Measurements from ENCODE around the gene IFNA21. TPM values are rescaled to one million over a fixed set of nuclear protein-coding genes. Genes with fewer than 3 reads are reported as not detected.
"Not testable (repeated sequence)": the region's sequence is repeated elsewhere in the genome, so short reads cannot be mapped to it uniquely, and the experiment has no call there.

The IFNA21 gene
- total RNA-seq, 1 donor = not detected

DNA sequence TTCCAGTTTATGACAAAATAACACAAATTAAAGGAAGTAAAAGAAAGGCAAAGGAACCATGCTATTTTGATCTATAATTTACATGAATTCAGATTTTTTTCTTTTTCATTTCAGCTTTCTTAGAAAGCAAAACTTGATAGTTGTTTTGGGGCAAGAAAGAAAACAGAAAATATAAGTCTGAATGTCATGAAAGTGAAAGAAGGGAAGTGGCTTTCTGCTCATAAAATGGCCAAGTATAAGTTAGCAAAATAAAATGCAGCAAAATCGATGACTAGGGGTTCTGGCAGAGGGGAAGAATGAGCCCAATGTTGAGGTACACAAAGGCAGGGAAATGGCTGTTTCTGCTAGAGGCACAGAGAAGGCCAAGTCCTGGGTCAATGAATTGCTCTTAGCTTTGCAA is 21.9 kb downstream of the IFNA21 start:
- DNase-seq (ENCODE audit: low read depth in 2 of 3, low spot score in 2 of 3) = no peak

DNA sequence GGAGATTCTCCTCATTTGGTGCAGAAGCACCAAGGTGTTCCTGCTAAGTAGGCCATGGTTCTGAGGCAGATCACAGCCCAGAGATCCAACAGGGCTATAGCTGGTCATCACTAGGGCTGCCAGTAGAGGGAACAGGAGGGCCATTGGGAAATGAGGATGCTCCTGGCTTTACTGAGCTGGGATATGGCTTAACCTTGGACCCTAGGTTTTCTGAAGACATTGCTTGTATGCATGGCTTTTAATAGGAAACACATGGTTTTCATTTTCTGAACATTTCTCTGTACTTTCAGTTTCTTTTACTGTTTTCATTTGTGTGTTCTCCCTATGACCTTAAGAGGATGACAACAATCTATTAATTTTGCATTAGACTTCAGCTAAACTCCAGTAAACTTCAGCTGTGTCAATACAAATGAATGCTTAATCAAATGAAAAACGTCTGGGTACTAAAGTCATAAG is 25.0 kb downstream of the IFNA21 start, which contains the start of gene IFNW1:
Gene IFNW1 (minus strand): TSS at position 406 of the 456 bp plus-strand sequence. CDS start 262 bp downstream, at position 144.
- no peak for DNase-seq (ENCODE audit: low read depth in 2 of 3, low spot score in 2 of 3)

DNA sequence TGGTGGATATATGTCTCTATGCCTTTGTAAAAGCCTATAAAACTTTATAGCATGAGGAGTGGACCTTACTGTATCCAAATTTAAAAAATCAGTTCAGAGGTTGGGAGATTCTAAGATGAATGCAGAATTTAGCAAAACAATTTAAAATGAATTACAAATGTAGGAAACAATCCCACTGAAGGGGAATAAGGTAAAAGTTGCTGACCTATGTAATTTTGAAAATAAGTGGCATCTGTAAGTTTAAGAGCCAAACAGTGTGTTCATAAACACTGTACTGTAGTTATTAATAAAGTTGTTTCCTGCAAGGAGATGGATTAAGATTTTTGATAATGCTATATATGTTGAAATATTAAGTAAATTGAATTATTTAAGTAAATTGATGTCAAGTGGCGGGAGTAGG is 29.4 kb downstream of the IFNA21 start:
- no peak for DNase-seq (ENCODE audit: low read depth in 2 of 3, low spot score in 2 of 3)

DNA sequence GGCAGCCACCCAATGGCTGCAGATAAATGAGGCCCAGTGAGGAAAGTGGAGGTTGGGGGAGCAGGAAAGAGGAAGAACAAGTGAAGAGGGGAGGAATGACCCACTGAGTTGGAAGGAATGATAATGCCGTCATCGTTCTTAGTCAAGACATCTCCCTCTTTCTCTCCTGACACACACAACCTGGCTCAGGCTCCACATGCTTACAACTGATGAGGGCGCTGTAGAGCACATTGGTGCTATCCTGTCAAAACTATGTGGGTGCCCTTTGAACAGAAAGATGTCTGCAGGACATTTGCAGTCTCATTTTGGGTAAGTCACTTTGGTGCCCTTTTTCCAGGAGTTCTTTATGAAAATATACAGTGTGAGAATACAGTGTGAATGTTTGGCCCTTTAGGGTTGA is 30.7 kb downstream of the IFNA21 start:
- no peak for DNase-seq (ENCODE audit: low read depth in 2 of 3, low spot score in 2 of 3)

DNA sequence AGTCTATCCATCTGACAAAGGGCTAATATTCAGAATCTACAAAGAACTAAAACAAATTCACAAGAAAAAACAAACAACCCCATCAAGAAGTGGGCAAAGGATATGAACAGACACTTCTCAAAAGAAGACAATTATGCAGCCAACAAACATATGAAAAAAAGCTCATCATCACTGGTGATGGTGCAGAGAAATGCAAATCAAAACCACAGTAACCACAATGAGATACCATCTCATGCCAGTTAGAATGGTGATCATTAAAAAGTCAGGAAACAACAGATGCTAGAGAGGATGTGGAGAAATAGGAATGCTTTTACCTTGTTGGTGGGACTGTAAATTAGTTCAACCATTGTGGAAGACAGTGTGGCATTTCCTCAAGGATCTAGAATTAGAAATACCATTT is 38.3 kb downstream of the IFNA21 start:
- not testable (repeated sequence) for DNase-seq (ENCODE audit: low read depth in 2 of 3, low spot score in 2 of 3)

DNA sequence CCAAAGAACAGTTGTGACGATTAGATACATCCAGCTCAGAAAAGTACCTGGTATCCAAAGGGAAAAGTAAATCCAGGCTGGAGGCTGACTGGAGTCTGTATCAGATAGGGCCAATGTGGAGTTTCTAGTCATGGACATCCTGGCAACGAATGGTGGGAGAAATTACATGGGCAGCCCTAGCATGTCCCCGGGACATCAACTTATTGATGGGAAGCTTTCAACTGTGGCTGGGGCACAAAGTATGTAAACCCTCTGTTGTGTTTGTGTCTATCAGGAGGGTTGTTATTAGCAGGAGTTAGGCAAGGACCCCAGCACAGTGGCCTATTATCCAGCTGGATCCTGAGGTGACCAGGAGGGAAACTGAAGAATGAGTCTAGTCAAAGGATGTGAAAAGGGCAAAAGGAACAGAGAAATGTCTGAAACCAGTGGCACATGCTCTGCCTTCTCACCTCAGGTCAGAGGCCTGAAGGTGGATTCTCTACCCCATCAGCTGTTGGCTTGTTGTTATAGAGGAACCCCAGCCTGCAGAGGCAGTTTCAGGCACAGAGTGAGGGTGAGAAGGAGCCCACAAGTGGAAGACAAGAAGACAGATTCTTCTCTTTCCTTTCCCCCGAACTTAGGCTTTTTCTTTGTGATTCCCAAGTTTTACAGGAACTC is 44.7 kb downstream of the IFNA21 start:
- DNase-seq (ENCODE audit: low read depth in 2 of 3, low spot score in 2 of 3) = no peak

DNA sequence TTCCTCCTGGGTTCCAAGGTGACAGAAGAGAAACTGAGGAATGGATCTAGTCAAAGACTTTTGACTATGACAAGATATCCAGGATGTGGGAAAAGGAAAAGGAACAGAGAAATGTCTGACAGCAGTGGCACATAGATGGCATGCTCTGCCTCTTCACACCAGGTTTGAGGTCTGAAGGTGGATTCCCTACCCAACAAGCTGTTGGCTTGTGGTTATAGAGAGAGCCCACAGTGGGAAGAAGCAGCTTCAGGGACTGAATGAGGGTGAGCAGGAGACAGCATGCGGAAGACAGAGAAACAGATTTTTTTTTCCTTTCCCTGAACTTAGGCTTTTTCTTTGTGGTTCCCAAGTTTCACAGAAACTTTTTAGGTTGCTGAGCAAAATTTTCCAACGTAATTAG is 45.4 kb downstream of the IFNA21 start:
- DNase-seq (ENCODE audit: low read depth in 2 of 3, low spot score in 2 of 3) = peak in 1 of 3 donors; percentile 9

DNA sequence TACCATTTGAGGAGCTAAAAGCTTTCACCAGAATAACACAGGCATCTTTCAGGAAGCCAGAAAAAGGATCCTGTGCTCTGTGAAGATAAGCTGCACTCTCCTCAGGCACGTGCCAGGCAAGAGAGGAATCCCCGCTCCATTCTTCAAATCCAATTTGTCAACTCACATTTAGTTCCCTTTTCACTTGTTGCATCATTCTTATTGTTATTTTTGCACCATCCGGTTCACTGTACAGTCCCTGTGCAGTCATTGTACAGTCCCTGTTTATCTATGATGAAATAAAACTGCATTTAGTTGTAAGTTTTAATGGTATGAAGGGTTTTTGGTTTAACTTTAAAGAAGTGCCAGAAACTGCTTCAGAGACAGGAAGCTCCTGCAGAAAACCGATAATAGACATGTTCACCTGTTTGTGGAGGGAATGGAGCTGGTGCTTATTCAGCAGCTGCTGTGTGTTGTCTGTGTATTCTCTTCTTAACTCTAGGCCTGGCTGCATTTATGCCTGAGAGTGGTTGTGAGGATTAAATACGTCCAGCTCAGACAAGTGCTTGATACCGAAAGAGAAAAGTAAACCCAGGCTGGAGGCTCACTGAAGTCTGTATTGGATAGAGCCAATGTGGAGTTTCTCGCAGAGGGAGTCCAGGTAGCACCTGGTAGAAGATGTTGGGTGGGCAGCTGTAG is 47.2 kb downstream of the IFNA21 start:
- DNase-seq (ENCODE audit: low read depth in 2 of 3, low spot score in 2 of 3) = peak in 2 of 3 donors; percentile 82 to 91

Small RNA genes within 50 kb of the gene (small RNA-seq; reads per million reads assigned to genes)
- gene RF00019 = not detected

Other genes with a start within 250 kb of the IFNA21 start
- gene HACD4, start 135.0 kb downstream of the IFNA21 start, total RNA-seq = 18.9 TPM
- gene IFNB1, start 88.7 kb downstream of the IFNA21 start, total RNA-seq = under 0.01 TPM
- not detected for gene IFNW1, start 24.8 kb downstream of the IFNA21 start, total RNA-seq
- gene IFNA4, start 20.9 kb upstream of the IFNA21 start, total RNA-seq = not detected
- gene IFNA7, start 35.5 kb upstream of the IFNA21 start, total RNA-seq = not detected
- gene IFNA10, start 40.5 kb upstream of the IFNA21 start, total RNA-seq = not detected
- gene IFNA16, start 50.7 kb upstream of the IFNA21 start, total RNA-seq = not detected
- not detected for gene IFNA17, start 61.6 kb upstream of the IFNA21 start, total RNA-seq
- gene IFNA14, start 73.3 kb upstream of the IFNA21 start, total RNA-seq = not detected
- gene IFNA5, start 138.7 kb upstream of the IFNA21 start, total RNA-seq = not detected
- 22.6 TPM for gene KLHL9, start 168.7 kb upstream of the IFNA21 start, total RNA-seq
- not detected for gene IFNA6, start 184.2 kb upstream of the IFNA21 start, total RNA-seq
- gene IFNA13, start 201.4 kb upstream of the IFNA21 start, total RNA-seq = not detected
- gene IFNA2, start 218.7 kb upstream of the IFNA21 start, total RNA-seq = not detected
- not detected for gene IFNA8, start 242.5 kb upstream of the IFNA21 start, total RNA-seq

Measured in hematopoietic multipotent progenitor cell (in vitro differentiated cells).